GM23338 (cell line): Measurements from ENCODE around the gene OBSL1. TPM values are rescaled to one million over a fixed set of nuclear protein-coding genes. Genes with fewer than 3 reads are reported as not detected.
A peak's percentile ranks its signal among the peaks of the same experiment; 100 is the strongest.

ENCODE experiments used
- ATAC-seq: fragments of 200-7000 bp; cut with Tn5 transposase; 3 replicates; pipeline ENCODE4 v1.9.1; 2020
- DNase-seq: peaks from one replicate; pipeline ENCODE4 v3.0.0-alpha.2; 2015; ENCODE audit warnings: low spot score
- H2AFZ ChIP-seq: fragments of 200-600 bp; sonication (generic); 2 replicates; pipeline ENCODE4 v1.8.0; 2016; ENCODE audit warnings: antibody characterized with exemption, mild to moderate bottlenecking, moderate library complexity
- H3F3A ChIP-seq: fragments of 200-600 bp; sonication (generic); replicated peaks from 2 replicates; pipeline ENCODE4 v1.8.0; 2017; ENCODE audit warnings: antibody characterized with exemption, mixed run types, low read depth
- H3K27ac ChIP-seq: fragments of 200-600 bp; sonication (generic); 2 replicates; pipeline ENCODE4 v1.6.1; 2016; ENCODE audit warnings: low read depth
- H3K27me3 ChIP-seq: fragments of 200-600 bp; sonication (generic); 2 replicates; pipeline ENCODE4 v1.8.0; 2016; ENCODE audit warnings: mild to moderate bottlenecking, mixed run types, moderate library complexity; ENCODE audit not compliant: insufficient read depth
- H3K36me3 ChIP-seq: fragments of 200-600 bp; sonication (generic); 2 replicates; pipeline ENCODE4 v1.8.0; 2016; ENCODE audit warnings: mild to moderate bottlenecking; ENCODE audit not compliant: insufficient read depth
- H3K4me1 ChIP-seq: fragments of 200-600 bp; sonication (generic); 2 replicates; pipeline ENCODE4 v1.8.0; 2016; ENCODE audit warnings: mild to moderate bottlenecking, moderate library complexity; ENCODE audit not compliant: insufficient read depth
- H3K4me2 ChIP-seq: fragments of 200-600 bp; sonication (generic); 2 replicates; pipeline ENCODE4 v1.7.1; 2017; ENCODE audit warnings: mixed run types
- H3K4me3 ChIP-seq: fragments of 200-600 bp; sonication (generic); 2 replicates; pipeline ENCODE4 v1.6.1; 2016; ENCODE audit warnings: mixed run types
- H3K79me2 ChIP-seq: fragments of 200-600 bp; sonication (generic); replicated peaks from 2 replicates; pipeline ENCODE4 v1.8.0; 2017; ENCODE audit warnings: mild to moderate bottlenecking; ENCODE audit not compliant: insufficient read depth
- H3K9me2 ChIP-seq: fragments of 200-600 bp; sonication (generic); 2 replicates; pipeline ENCODE4 v1.8.0; 2017; ENCODE audit not compliant: insufficient read depth
- H4K20me1 ChIP-seq: fragments of 200-600 bp; sonication (generic); replicated peaks from 2 replicates; pipeline ENCODE4 v1.8.0; 2017; ENCODE audit warnings: mild to moderate bottlenecking; ENCODE audit not compliant: insufficient read depth
- H3K27ac Mint-ChIP-seq: 2 replicates; pipeline ENCODE4 v1.8.0; 2020; ENCODE audit warnings: inconsistent platforms, mild to moderate bottlenecking, moderate library complexity, mixed read lengths
- H3K27me3 Mint-ChIP-seq: 3 replicates; pipeline ENCODE4 v1.8.0; 2022; ENCODE audit warnings: low read depth, mild to moderate bottlenecking, moderate library complexity, mixed read lengths, inconsistent platforms; ENCODE audit not compliant: insufficient read depth, poor library complexity
- H3K36me3 Mint-ChIP-seq: 3 replicates; pipeline ENCODE4 v1.8.0; 2021; ENCODE audit warnings: low read depth, mild to moderate bottlenecking, inconsistent platforms, moderate library complexity, mixed read lengths
- H3K4me1 Mint-ChIP-seq: 3 replicates; pipeline ENCODE4 v1.8.0; 2020; ENCODE audit warnings: mild to moderate bottlenecking, inconsistent platforms, mixed read lengths
- H3K4me3 Mint-ChIP-seq: 3 replicates; pipeline ENCODE4 v1.8.0; 2021; ENCODE audit warnings: moderate library complexity, mild to moderate bottlenecking, inconsistent platforms, mixed read lengths
- H3K9me3 Mint-ChIP-seq: 3 replicates; pipeline ENCODE4 v1.8.0; 2020; ENCODE audit warnings: moderate library complexity, mild to moderate bottlenecking, inconsistent platforms, mixed read lengths
- CREB1 ChIP-seq: fragments of 250-450 bp; sonication (Bioruptor Pico); IDR thresholded peaks from 2 replicates; pipeline ENCODE4 v1.5.0; 2020; ENCODE audit warnings: low read depth, mild to moderate bottlenecking, moderate library complexity
- CTCF ChIP-seq, 2 experiments: fragments of 200-600 bp in 1 of 2; sonication (generic) in 1 of 2; conservative IDR thresholded peaks; 2 replicates each; pipeline versions ENCODE4 v1.5.1 to v1.6.1; 2016 to 2017; ENCODE audit warnings: antibody characterized with exemption in 2 of 2, low read depth in 2 of 2, mild to moderate bottlenecking in 2 of 2, moderate library complexity in 1 of 2
- EZH2 ChIP-seq: fragments of 200-600 bp; sonication (generic); IDR thresholded peaks from one replicate; pipeline ENCODE4 v1.8.0; 2017; ENCODE audit warnings: antibody characterized with exemption, mild to moderate bottlenecking, low read depth; ENCODE audit not compliant: unreplicated experiment
- JUNB ChIP-seq: IDR thresholded peaks from one replicate; pipeline ENCODE4 v1.6.1; 2016; ENCODE audit warnings: antibody characterized with exemption; ENCODE audit not compliant: unreplicated experiment
- POLR2AphosphoS5 ChIP-seq: IDR thresholded peaks from 2 replicates; pipeline ENCODE4 v1.6.1; 2016; ENCODE audit warnings: antibody characterized with exemption, low read depth
- REST ChIP-seq: IDR thresholded peaks from one replicate; pipeline ENCODE4 v1.6.1; 2018; ENCODE audit warnings: antibody characterized with exemption; ENCODE audit not compliant: unreplicated experiment
- ZNF462 ChIP-seq: fragments of 250-450 bp; sonication (Bioruptor Pico); IDR thresholded peaks from 2 replicates; pipeline ENCODE4 v1.5.0; 2020; ENCODE audit warnings: mild to moderate bottlenecking, moderate library complexity
- polyA plus RNA-seq: library from polyadenylated mRNA; unstranded; fragments of >200 nt; fragmentation: Nextera tagmentation; extraction: Ambion mirVana; gene quantifications from 2 replicates; pipeline ENCODE4 v1.2.1, GENCODE V29; 2016
- total RNA-seq: library from RNA; depleted of rRNA; stranded (reverse); fragments of >200 nt; shearing (Covaris generic); gene quantifications from 2 replicates; pipeline ENCODE4 v1.2.3, GENCODE V29; 2014

Gene OBSL1
- total and polyA plus RNA-seq, 2 experiments from 2014 or later: 94.9 to 207 TPM

- no peaks in the 10 kb centered on the region for H3K79me2 ChIP-seq
- Mint-ChIP-seq H3K9me3 (no peaks in the 10 kb centered on the region), H3K36me3 (no peaks in the 10 kb centered on the region; the same call in 2 of the 3 replicates), H3K27ac (no peak overlapping the region), H3K27me3 (peaks cover 46% of the 10 kb centered on the region), H3K4me1 (peaks cover 40% of the 10 kb centered on the region), H3K4me3 (peak overlapping the region; percentile 60)
- TF ChIP-seq CREB1 (0 out of 2 replicates have a peak, but pooled peaks have one; percentile 4), POLR2AphosphoS5 (no peak), CTCF (conservative IDR thresholded peaks at IDR 0.05; ENCODE audit: low read depth in 2 of 2) (peak; percentile 94 to 100), JUNB (no peak), ZNF462 (no peak), EZH2 (peak; percentile 17), REST (no peak)
- H3F3A ChIP-seq: no peaks in the 10 kb centered on the region; the same call in 1 of the 2 replicates
- peaks cover 16% of the 10 kb centered on the region for H3K4me1 ChIP-seq
- peak overlapping the region; percentile 86 for H3K4me2 ChIP-seq
- H2AFZ ChIP-seq: no peak overlapping the region; the same call in 1 of the 2 replicates
- H3K4me3 ChIP-seq: peak overlapping the region; percentile 56
- no peak overlapping the region for H3K27ac ChIP-seq
- no peaks in the 10 kb centered on the region for H3K9me2 ChIP-seq
- DNase-seq (peak; percentile 92), ATAC-seq (peak; percentile 79)
- no peaks in the 10 kb centered on the region for H4K20me1 ChIP-seq
- H3K36me3 ChIP-seq: no peaks in the 10 kb centered on the region; the same call in 1 of the 2 replicates
- H3K27me3 ChIP-seq: peaks cover 39% of the 10 kb centered on the region
Observed at GRCh38 chr2:219530048-219530963, 41.0 kb downstream of the OBSL1 start.
